Stomach (tissue), 4 donors: Measurements from ENCODE around the gene CGB1.

Experiments
- CTCF ChIP-seq, 7 experiments: fragments of 450-650 bp in 4 of 7; fragments of 200-600 bp in 3 of 7; sonication (generic) in 3 of 7; IDR thresholded peaks; one replicate each; pipeline ENCODE4 v1.5.1; 2016 to 2019; ENCODE audit warnings: antibody characterized with exemption in 7 of 7, control low read depth in 2 of 7, mild to moderate bottlenecking in 1 of 7
- EP300 ChIP-seq: sonication (generic); formaldehyde crosslinking; IDR thresholded peaks from one replicate; pipeline ENCODE4 v1.6.1; 2017; ENCODE audit warnings: antibody characterized with exemption

GRCh38 chr19:49071860-49072547, 35.3 kb upstream of the CGB1 start:
- no peak for TF ChIP-seq EP300
- no peak for TF ChIP-seq CTCF (IDR thresholded peaks at IDR 0.05)
